HepG2 (cell line): ENCODE measurements around the gene TARBP2. TPM values are rescaled to one million over a fixed set of nuclear protein-coding genes. Genes with fewer than 3 reads are reported as not detected.

Experiments used
- ATAC-seq: fragments of 200-7000 bp; cut with Tn5 transposase; 3 replicates; pipeline ENCODE4 v1.9.1; 2020; ENCODE audit warnings: mild to moderate bottlenecking, moderate library complexity
- BruUV-seq: library from RNA; stranded (reverse); fragments of 400-500 nt; replicated peaks from 2 replicates; lab custom pipeline; 2021; lab: Mats Ljungman, UMichigan
- CTCF ChIA-PET: fragments of 300-600 bp; formaldehyde crosslinking; extraction: SDS; loops from one replicate; lab custom pipeline; 2021; ENCODE audit warnings: low total read pairs, inconsistent platforms, low intra/inter-chr PET ratio; lab: Yijun Ruan, JAX
- POLR2A ChIA-PET: fragments of 350-600 bp; sonication (Branson Sonifier 250); formaldehyde crosslinking; loops from one replicate; lab custom pipeline; 2020; ENCODE audit warnings: antibody characterized with exemption, inconsistent platforms; lab: Yijun Ruan, JAX
- DNase-seq: peaks from one replicate; pipeline ENCODE4 v3.0.0-alpha.2; 2015; ENCODE audit warnings: low spot score
- FAIRE-seq: peaks from 3 replicates; lab custom pipeline; 2011; peaks lifted over from hg19 to GRCh38; lab: Jason Lieb, UNC
- H2AFZ ChIP-seq: one replicate; pipeline ENCODE4 v1.6.1; 2011; ENCODE audit warnings: low read length, inconsistent platforms
- H3K27ac ChIP-seq: fragments of 300-600 bp; 3 replicates; pipeline ENCODE4 v1.8.0; 2011; ENCODE audit warnings: mixed run types, mild to moderate bottlenecking, mixed read lengths, low read length, inconsistent platforms; ENCODE audit not compliant: insufficient read depth; ENCODE audit errors: extremely low read length
- H3K27me3 ChIP-seq, 2 experiments: fragments of 200-600 bp in 1 of 2; 2 replicates in 1 of 2; 3 replicates in 1 of 2; pipeline versions ENCODE4 v1.6.0 to v1.8.0; 2011; ENCODE audit warnings: low read length in 2 of 2, mild to moderate bottlenecking in 2 of 2, moderate library complexity in 2 of 2, inconsistent platforms in 1 of 2; ENCODE audit not compliant: insufficient read depth in 2 of 2, control insufficient read depth in 1 of 2
- H3K36me3 ChIP-seq, 2 experiments: fragments of 200-600 bp in 1 of 2; replicated peaks in 1 of 2; 2 replicates in 1 of 2; 3 replicates in 1 of 2; pipeline versions ENCODE4 v1.5.1 to v1.8.0; 2011; ENCODE audit warnings: low read length in 2 of 2, inconsistent platforms in 1 of 2; ENCODE audit not compliant: insufficient read depth in 2 of 2, control insufficient read depth in 1 of 2
- H3K4me1 ChIP-seq: 2 replicates; pipeline ENCODE4 v1.5.1; 2012; ENCODE audit warnings: low read length, inconsistent platforms; ENCODE audit not compliant: insufficient read depth
- H3K4me2 ChIP-seq: 2 replicates; pipeline ENCODE4 v1.6.0; 2011; ENCODE audit warnings: low read depth, low read length, inconsistent platforms
- H3K4me3 ChIP-seq, 3 experiments: fragments of 200-600 bp in 1 of 3; sonication (generic), shearing (Covaris generic) in 1 of 3; replicated peaks in 1 of 3; 2 replicates each; pipeline ENCODE4 v1.5.1; 2011 to 2016; ENCODE audit warnings: low read length in 3 of 3, inconsistent platforms in 2 of 3, low read depth in 2 of 3, mild to moderate bottlenecking in 2 of 3, control low read depth in 1 of 3, mixed read lengths in 1 of 3; ENCODE audit not compliant: insufficient read depth in 1 of 3
- H3K79me2 ChIP-seq: one replicate; pipeline ENCODE4 v1.6.1; 2011; ENCODE audit warnings: low read length, inconsistent platforms; ENCODE audit not compliant: insufficient read depth
- H3K9ac ChIP-seq: 2 replicates; pipeline ENCODE4 v1.6.0; 2011; ENCODE audit warnings: mild to moderate bottlenecking, low read depth, low read length, inconsistent platforms; ENCODE audit not compliant: insufficient read depth
- H3K9me3 ChIP-seq: 2 replicates; pipeline ENCODE4 v1.5.1; 2012; ENCODE audit warnings: mild to moderate bottlenecking, low read length
- H4K20me1 ChIP-seq: 2 replicates; pipeline ENCODE4 v1.6.0; 2011; ENCODE audit warnings: inconsistent platforms, mild to moderate bottlenecking, low read length, moderate library complexity; ENCODE audit not compliant: insufficient read depth
- ETV6 ChIP-seq: sonication (generic); formaldehyde crosslinking; conservative IDR thresholded peaks from 2 replicates; pipeline ENCODE4 v1.4.0; 2020; ENCODE audit warnings: missing genetic modification reagents
- MAZ ChIP-seq, 2 experiments: sonication (generic) in 1 of 2; formaldehyde crosslinking in 1 of 2; IDR thresholded peaks; 2 replicates each; pipeline versions ENCODE4 v1.5.0 to v1.6.1; 2012 to 2020; ENCODE audit warnings: low read depth in 2 of 2, mild to moderate bottlenecking in 2 of 2, borderline replicate concordance in 1 of 2, improper control_type of control experiment in 1 of 2, low read length in 1 of 2, missing genetic modification reagents in 1 of 2, moderate library complexity in 1 of 2
- POLR2A ChIP-seq, 2 experiments: IDR thresholded peaks; 2 replicates each; pipeline ENCODE4 v1.6.1; 2011; ENCODE audit warnings: low read depth in 2 of 2, low read length in 2 of 2, mild to moderate bottlenecking in 1 of 2, moderate library complexity in 1 of 2; ENCODE audit not compliant: insufficient read depth in 1 of 2
- POLR2AphosphoS5 ChIP-seq: IDR thresholded peaks from 2 replicates; pipeline ENCODE4 v1.6.1; 2012; ENCODE audit warnings: low read depth, low read length
- SSRP1 ChIP-seq: IDR thresholded peaks from 2 replicates; pipeline ENCODE4 v1.6.1; 2016; ENCODE audit warnings: control low read depth
- ZBTB1 ChIP-seq: sonication (generic); formaldehyde crosslinking; IDR thresholded peaks from 2 replicates; pipeline ENCODE4 v1.4.0; 2020; ENCODE audit warnings: missing genetic modification reagents, borderline replicate concordance
- ZFP36 ChIP-seq: fragments of 150-350 bp; IDR thresholded peaks from 2 replicates; pipeline ENCODE4 v1.6.1; 2018; ENCODE audit warnings: borderline replicate concordance, low read length, low read depth; ENCODE audit not compliant: partially characterized antibody
- ZNF33A ChIP-seq: sonication (generic); formaldehyde crosslinking; IDR thresholded peaks from 2 replicates; pipeline ENCODE4 v1.5.1; 2020; ENCODE audit warnings: missing genetic modification reagents, mild to moderate bottlenecking, moderate library complexity, borderline replicate concordance
- ZNF562 ChIP-seq: sonication (generic); formaldehyde crosslinking; IDR thresholded peaks from 2 replicates; pipeline ENCODE4 v1.8.0; 2022; ENCODE audit warnings: missing genetic modification reagents, borderline replicate concordance
- ZSCAN22 ChIP-seq: sonication (generic); formaldehyde crosslinking; IDR thresholded peaks from 2 replicates; pipeline ENCODE4 v1.4.0; 2020; ENCODE audit warnings: mild to moderate bottlenecking, missing genetic modification reagents
- WGBS: methylation state at CpG from one replicate; pipeline ENCODE4 v1.1.6; 2017; ENCODE audit warnings: low lambda C conversion rate; 5-methylcytosine and 5-hydroxymethylcytosine counted together
- in situ Hi-C: cut with HindIII; loops from 2 replicates; pipeline ENCODE4 v1.10.0; 2017; ENCODE audit warnings: low pct_unique_long_range_greater_than_20kb; ENCODE audit not compliant: extremely low pct_ligation_motif_present
- intact Hi-C: fragments of 100-400 bp; cut with micrococcal nuclease; formaldehyde crosslinking; loops from one replicate; pipeline ENCODE4 v1.10.0; 2022; ENCODE audit not compliant: unreplicated experiment
- polyA plus RNA-seq, 8 experiments: library from polyadenylated mRNA; depleted of rRNA in 3 of 8; stranded (reverse) in 7 of 8; unstranded in 1 of 8; fragments of >200 nt; fragmentation: Illumina TruSeq in 4 of 8; extraction: Trizol in 4 of 8; gene quantifications; 2 replicates each; pipeline versions ENCODE4 v1.2.1 to v1.2.3, GENCODE V29; 2011 to 2016; ENCODE audit warnings: low read depth in 4 of 8, missing spikeins in 1 of 8, mixed read lengths in 1 of 8; ENCODE audit not compliant: insufficient read depth in 1 of 8
- total RNA-seq, 5 experiments: library from RNA; depleted of rRNA; stranded (reverse); fragments of >200 nt; fragmentation: Illumina TruSeq; extraction: Trizol; gene quantifications; 2 replicates each; pipeline ENCODE4 v1.2.3, GENCODE V29; 2016; ENCODE audit warnings: low read depth in 1 of 5
- TF ChIP-seq, protein P1 (sequence below): IDR thresholded peaks from 2 replicates; pipeline ENCODE4 v1.6.1; 2018; ENCODE audit warnings: missing genetic modification reagents
- TF ChIP-seq, protein P2 (sequence below): sonication (generic); formaldehyde crosslinking; IDR thresholded peaks from 2 replicates; pipeline ENCODE4 v1.8.0; 2022; ENCODE audit warnings: missing genetic modification reagents, mild to moderate bottlenecking, inconsistent platforms, borderline replicate concordance
- TF ChIP-seq, protein P3 (sequence below): sonication (generic); formaldehyde crosslinking; IDR thresholded peaks from 2 replicates; pipeline ENCODE4 v1.5.0; 2020; ENCODE audit warnings: mild to moderate bottlenecking, missing genetic modification reagents
- TF ChIP-seq, protein P4 (sequence below): sonication (generic); formaldehyde crosslinking; IDR thresholded peaks from 2 replicates; pipeline ENCODE4; 2020; ENCODE audit warnings: missing genetic modification reagents, mild to moderate bottlenecking, borderline replicate concordance

Gene TARBP2
- total and polyA plus RNA-seq, 2 of the 13 experiments (the other 11 are each of a cell fraction or from before 2014, with no cell fraction given): 47.0 to 55.5 TPM

DNA sequence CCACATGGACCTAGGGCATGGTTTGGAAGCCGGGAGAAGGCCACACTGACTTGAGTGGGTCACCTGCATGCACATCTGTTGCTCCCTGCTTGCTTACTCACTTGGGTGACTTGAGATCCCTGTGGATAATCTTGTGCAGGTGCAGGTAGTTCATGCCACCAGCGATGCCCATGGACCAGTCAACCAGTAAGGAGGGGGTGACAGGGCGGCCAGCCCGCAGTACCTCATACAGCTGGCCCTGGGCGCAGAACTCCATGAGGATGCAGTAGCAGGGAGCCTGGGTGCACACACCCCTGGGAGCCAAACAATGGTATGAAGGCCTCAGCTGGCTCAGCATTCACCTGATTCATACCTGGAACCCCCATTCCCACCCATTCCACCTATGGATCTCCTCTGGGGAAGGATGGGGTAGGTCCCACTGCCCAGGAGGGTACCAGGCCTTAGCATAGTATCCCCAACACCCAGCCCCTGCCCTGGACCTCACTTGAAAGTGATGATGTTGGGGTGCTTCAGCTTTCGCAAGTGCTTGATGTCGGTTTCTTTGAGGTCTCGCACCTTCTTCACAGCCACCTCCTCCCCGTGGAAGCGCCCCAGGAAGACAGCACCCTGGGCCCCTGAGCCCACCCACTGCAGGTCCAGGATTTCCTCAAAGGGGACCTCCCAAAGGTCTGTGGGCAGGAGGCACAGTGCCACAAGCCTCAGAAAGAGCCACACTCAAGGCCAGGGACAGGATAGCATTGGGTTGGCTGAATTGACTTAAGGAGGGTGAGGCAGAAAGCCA lies 14.9 kb upstream of the TARBP2 start:
- ATAC-seq: peak; percentile 3
- Histone ChIP-seq H3K36me3 (peaks cover 4 to 16% of the 10 kb centered on the region in 2 experiments; a peak in 3 of 5 replicates), H2AFZ (no peak overlapping the region), H3K27me3 (no peaks in the 10 kb centered on the region), H3K4me2 (no peak overlapping the region), H3K27ac (no peak overlapping the region), H3K9me3 (no peaks in the 10 kb centered on the region), H3K9ac (no peak overlapping the region), H3K79me2 (no peaks in the 10 kb centered on the region), H3K4me3 (no peak overlapping the region), H4K20me1 (peaks cover 7% of the 10 kb centered on the region; the same call in 1 of the 2 replicates), H3K4me1 (no peaks in the 10 kb centered on the region)
- DNase-seq: no peak
- BruUV-seq: no TSS peak
- FAIRE-seq: no peak
- WGBS: 97% methylated on average over 5 of the region's 10 CpGs
- ChIA-PET POLR2A (interaction anchor here (1.2 kb wide), 1 partner anchor 15 kb away, joined by 7 read pairs; the partner anchor contains the start of gene TARBP2), CTCF (no interaction called here)
- in situ Hi-C loops: no loop called here
- intact Hi-C loops: no loop called here
- TF ChIP-seq ZSCAN22 (CRISPR knock-in tag) (no peak), ZNF33A (CRISPR knock-in tag) (no peak), ZNF562 (CRISPR knock-in tag) (no peak), ZFP36 (no peak), POLR2A (IDR thresholded peaks at IDR 0.05; ENCODE audit: insufficient read depth in 1 of 2, low read depth in 2 of 2, low read length in 2 of 2) (peak in 1 of 2 experiments; percentile 24; a peak in 2 of 4 replicates), MAZ (IDR thresholded peaks at IDR 0.05; ENCODE audit: borderline replicate concordance, low read depth, low read length) (no peak), MAZ (CRISPR knock-in tag; IDR thresholded peaks at IDR 0.05; ENCODE audit: low read depth) (no peak), ETV6 (no peak), ZBTB1 (no peak), SSRP1 (CRISPR knock-in tag) (peak; percentile 45; the same call in 1 of the 2 replicates), POLR2AphosphoS5 (0 out of 2 replicates have a peak, but pooled peaks have one; percentile 23)
- TF ChIP-seq, protein P1, sequence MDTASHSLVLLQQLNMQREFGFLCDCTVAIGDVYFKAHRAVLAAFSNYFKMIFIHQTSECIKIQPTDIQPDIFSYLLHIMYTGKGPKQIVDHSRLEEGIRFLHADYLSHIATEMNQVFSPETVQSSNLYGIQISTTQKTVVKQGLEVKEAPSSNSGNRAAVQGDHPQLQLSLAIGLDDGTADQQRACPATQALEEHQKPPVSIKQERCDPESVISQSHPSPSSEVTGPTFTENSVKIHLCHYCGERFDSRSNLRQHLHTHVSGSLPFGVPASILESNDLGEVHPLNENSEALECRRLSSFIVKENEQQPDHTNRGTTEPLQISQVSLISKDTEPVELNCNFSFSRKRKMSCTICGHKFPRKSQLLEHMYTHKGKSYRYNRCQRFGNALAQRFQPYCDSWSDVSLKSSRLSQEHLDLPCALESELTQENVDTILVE (CRISPR knock-in tag): no peak
- TF ChIP-seq, protein P2, sequence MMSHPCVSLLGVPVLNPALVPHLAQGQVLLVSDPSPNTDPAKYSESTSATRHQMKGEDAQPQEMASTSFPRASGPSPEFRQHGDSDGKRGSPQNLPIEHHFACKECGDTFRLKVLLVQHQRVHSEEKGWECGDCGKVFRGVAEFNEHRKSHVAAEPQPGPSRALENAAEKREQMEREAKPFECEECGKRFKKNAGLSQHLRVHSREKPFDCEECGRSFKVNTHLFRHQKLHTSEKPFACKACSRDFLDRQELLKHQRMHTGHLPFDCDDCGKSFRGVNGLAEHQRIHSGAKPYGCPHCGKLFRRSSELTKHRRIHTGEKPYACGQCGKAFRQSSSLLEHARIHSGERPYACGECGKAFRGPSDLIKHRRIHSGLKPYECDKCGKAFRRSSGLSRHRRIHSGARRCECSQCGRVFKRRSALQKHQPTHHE: no peak
- TF ChIP-seq, protein P3, sequence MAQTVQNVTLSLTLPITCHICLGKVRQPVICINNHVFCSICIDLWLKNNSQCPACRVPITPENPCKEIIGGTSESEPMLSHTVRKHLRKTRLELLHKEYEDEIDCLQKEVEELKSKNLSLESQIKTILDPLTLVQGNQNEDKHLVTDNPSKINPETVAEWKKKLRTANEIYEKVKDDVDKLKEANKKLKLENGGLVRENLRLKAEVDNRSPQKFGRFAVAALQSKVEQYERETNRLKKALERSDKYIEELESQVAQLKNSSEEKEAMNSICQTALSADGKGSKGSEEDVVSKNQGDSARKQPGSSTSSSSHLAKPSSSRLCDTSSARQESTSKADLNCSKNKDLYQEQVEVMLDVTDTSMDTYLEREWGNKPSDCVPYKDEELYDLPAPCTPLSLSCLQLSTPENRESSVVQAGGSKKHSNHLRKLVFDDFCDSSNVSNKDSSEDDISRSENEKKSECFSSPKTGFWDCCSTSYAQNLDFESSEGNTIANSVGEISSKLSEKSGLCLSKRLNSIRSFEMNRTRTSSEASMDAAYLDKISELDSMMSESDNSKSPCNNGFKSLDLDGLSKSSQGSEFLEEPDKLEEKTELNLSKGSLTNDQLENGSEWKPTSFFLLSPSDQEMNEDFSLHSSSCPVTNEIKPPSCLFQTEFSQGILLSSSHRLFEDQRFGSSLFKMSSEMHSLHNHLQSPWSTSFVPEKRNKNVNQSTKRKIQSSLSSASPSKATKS (CRISPR knock-in tag): no peak
- TF ChIP-seq, protein P4, sequence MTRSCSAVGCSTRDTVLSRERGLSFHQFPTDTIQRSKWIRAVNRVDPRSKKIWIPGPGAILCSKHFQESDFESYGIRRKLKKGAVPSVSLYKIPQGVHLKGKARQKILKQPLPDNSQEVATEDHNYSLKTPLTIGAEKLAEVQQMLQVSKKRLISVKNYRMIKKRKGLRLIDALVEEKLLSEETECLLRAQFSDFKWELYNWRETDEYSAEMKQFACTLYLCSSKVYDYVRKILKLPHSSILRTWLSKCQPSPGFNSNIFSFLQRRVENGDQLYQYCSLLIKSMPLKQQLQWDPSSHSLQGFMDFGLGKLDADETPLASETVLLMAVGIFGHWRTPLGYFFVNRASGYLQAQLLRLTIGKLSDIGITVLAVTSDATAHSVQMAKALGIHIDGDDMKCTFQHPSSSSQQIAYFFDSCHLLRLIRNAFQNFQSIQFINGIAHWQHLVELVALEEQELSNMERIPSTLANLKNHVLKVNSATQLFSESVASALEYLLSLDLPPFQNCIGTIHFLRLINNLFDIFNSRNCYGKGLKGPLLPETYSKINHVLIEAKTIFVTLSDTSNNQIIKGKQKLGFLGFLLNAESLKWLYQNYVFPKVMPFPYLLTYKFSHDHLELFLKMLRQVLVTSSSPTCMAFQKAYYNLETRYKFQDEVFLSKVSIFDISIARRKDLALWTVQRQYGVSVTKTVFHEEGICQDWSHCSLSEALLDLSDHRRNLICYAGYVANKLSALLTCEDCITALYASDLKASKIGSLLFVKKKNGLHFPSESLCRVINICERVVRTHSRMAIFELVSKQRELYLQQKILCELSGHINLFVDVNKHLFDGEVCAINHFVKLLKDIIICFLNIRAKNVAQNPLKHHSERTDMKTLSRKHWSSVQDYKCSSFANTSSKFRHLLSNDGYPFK: no peak
